GM19238 (cell line): ENCODE data around the gene PRR14.
"Not testable (repeated sequence)": the region's sequence is repeated elsewhere in the genome, so short reads cannot be mapped to it uniquely, and the experiment has no call there.

Experiments used
- DNase-seq: peaks from one replicate; pipeline ENCODE4 v3.0.0; 2011; ENCODE audit warnings: low spot score; ENCODE audit not compliant: insufficient read length

Gene PRR14

DNA sequence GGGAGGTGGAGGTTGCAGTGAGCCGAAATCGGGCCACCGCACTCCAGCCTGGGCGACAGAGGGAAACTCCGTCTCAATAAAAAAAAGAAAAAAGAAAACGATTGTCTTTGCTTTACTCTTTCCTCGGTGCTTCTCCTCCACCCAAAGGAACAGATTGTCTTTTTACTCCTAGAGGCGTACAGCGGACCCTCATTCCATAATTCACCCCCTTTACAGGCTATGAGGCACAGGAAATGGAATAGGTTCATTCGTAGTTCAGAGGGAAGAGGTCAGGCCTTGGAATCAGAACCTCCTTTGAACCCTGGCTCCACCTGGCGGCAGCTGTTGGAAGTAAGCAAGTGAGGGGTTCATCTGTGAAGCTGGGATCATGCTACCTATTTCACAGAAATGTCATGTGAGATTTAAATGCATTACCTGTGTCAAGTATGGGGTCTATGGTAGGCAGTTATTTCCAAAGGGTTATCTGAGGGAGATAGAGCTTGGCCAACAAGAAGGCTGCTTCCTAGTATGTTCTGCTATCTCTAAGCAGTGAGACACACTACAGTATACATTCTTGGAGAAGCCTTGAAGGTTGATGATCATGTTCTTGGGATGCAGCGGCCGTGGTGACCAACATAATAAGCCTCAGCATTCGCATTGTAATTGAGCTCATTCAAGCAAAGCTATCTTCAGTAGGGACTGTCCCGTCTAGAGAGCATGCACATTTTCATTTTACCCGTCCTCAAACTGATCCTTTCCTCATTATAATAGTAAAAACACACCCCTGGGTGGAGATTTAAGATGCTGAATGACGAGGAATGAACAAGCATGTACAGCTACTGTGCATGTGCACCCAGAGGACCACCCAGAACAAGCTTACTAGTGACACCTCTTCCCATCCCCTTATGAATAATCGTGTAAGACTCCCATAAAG is 21.9 kb upstream of the PRR14 start:
- DNase-seq = peak; percentile 55

GRCh38 chr16:30632454-30632853 is 18.3 kb upstream of the PRR14 start:
- not testable (repeated sequence) for DNase-seq

GRCh38 chr16:30633526-30633925 is 17.2 kb upstream of the PRR14 start:
- no peak for DNase-seq

- DNase-seq = no peak
Observed at GRCh38 chr16:30636599-30636998, 14.2 kb upstream of the PRR14 start.

DNA sequence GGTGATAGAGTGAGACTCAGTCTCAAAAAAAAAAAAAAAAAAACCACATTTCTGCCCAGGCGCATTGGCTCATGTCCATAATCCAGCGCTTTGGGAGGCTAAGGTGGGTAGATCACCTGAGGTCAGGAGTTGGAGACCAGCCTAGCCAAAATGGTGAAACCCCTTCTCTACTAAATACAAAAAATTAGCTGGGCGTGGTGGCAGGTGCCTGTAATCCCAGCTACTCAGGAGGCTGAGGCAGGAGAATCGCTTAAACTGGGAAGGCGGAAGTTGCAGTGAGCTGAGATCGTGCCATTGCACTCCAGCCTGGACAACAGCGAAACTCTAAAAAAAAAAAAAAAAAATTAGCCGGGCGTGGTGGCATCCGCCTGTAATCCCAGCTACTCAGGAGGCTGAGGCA is 13.6 kb upstream of the PRR14 start:
- not testable (repeated sequence) for DNase-seq

- no peak for DNase-seq
Observed at GRCh38 chr16:30637944-30638343, 12.8 kb upstream of the PRR14 start.

- DNase-seq = no peak
Observed at GRCh38 chr16:30641378-30641982, 9.3 kb upstream of the PRR14 start.

DNA sequence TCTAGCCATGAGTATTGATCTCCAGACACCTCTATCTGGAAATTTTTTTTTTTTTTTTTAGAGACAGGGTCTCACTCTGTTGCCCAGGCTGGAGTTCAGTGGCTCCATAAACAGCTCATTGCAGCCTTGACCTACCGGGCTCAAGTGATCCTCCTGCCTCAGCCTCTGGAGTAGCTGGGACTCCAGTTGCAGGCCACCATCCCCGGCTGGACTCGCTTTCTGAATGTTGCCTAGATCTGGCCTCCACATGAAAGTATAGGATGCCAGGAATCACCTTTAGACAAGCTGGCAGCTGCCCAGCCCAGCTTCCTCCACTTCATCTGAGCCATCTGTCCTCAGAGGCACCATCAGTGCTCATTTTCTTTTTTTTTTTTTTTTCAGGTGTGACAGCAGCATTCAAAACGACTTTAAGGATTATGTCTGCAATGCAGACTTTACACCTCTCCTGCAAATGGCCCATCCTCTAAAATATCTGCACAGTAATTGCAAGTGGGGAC is 6.4 kb upstream of the PRR14 start:
- no peak for DNase-seq

GRCh38 chr16:30645727-30646126 is 5.0 kb upstream of the PRR14 start:
- DNase-seq = no peak

DNA sequence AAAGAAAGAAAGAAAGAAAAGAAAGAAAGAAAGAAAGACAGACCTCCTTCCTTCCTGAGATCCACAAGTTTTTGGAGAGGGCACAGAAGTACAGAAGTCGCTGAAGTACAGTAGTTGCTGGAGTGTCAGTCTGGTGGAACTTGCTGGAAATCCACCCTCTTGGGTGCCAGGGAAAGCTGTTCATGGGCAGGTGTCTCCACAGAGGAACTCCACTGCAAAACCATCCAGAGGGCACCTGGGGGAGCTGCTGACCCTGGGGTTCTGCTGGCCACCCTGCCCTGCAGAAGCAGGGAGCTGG is 3.5 kb upstream of the PRR14 start:
- DNase-seq = no peak

GRCh38 chr16:30649725-30650368 is 913 bp upstream of the PRR14 start:
- no peak for DNase-seq

GRCh38 chr16:30651124-30652004 is 604 bp downstream of the PRR14 start:
- DNase-seq = peak; percentile 89

DNA sequence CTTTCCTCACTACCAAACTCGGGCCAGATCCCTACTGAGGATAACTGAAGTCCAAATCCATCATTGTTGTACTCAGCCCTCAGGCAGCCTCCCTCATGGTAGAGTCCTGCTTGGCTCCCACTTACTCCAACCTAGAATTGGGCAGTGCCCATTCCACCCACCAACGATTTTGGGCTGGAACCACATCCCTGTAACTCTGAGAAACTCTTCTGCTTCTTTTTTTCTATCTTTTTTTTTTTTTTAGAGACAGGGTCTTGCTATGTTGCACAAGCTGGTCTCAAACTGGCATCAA is 1.2 kb downstream of the PRR14 start:
- no peak for DNase-seq

- DNase-seq = no peak
Observed at GRCh38 chr16:30652718-30653117, 2.0 kb downstream of the PRR14 start.

DNA sequence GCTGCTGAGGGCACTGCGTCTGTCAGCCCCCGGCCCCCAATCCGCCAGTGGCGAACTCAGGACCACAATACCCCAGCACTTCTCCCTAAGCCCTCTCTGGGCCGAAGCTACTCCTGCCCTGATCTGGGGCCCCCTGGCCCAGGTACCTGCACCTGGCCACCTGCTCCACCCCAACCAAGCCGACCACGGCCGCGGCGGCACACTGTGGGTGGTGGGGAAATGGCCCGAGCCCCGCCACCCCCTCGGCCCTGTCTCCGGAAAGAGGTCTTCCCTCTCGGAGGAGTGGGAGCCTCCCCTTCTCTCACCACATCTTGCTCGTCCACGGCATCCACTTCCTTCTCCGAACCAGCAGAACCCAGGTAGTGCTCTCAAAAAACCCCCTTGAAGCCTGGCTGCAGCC is 4.1 kb downstream of the PRR14 start:
- no peak for DNase-seq

- DNase-seq = no peak
Observed at GRCh38 chr16:30655815-30656347, 5.1 kb downstream of the PRR14 start.

- DNase-seq = no peak
Observed at GRCh38 chr16:30656388-30656787, 5.6 kb downstream of the PRR14 start.

- no peak for DNase-seq
Observed at GRCh38 chr16:30656974-30657865, 6.5 kb downstream of the PRR14 start.

GRCh38 chr16:30657866-30658730 is 7.3 kb downstream of the PRR14 start, which contains the start of gene FBRS:
TSS of gene FBRS (plus strand) at chr16:30658431. CDS start at chr16:30659519, 1,088 bp downstream.
- DNase-seq = peak; percentile 94
